GM19238 (cell line): ENCODE measurements around the gene SLX4IP.

ENCODE experiments used
- DNase-seq: peaks from one replicate; pipeline ENCODE4 v3.0.0; 2011; ENCODE audit warnings: low spot score; ENCODE audit not compliant: insufficient read length

SLX4IP gene

GRCh38 chr20:10428008-10428407 is 7.1 kb upstream of the SLX4IP start:
- DNase-seq: no peak

GRCh38 chr20:10429443-10429981 is 5.6 kb upstream of the SLX4IP start:
- no peak for DNase-seq

GRCh38 chr20:10430000-10430466 is 5.1 kb upstream of the SLX4IP start:
- DNase-seq: no peak

- DNase-seq: no peak
These were observed 4.4 kb upstream of the SLX4IP start for GRCh38 chr20:10430704-10431103.

- DNase-seq: no peak
These were observed 3.0 kb upstream of the SLX4IP start for GRCh38 chr20:10432079-10432478.

GRCh38 chr20:10433014-10433622 is 2.0 kb upstream of the SLX4IP start:
- DNase-seq: no peak

GRCh38 chr20:10433623-10434466 is 1.3 kb upstream of the SLX4IP start, which contains the start of gene MKKS:
MKKS (minus strand) TSS chr20:10434222; CDS start chr20:10413514, 20,708 bp downstream.
- DNase-seq: peak; percentile 56

GRCh38 chr20:10434467-10434831 is 656 bp upstream of the SLX4IP start:
- DNase-seq: peak; percentile 48

- DNase-seq: no peak
These were observed 1.1 kb downstream of the SLX4IP start for GRCh38 chr20:10436053-10436699.

GRCh38 chr20:10438217-10438616 is 3.1 kb downstream of the SLX4IP start:
- no peak for DNase-seq

- DNase-seq: no peak
These were observed 8.8 kb downstream of the SLX4IP start for GRCh38 chr20:10443936-10444335.

- no peak for DNase-seq
These were observed 10.7 kb downstream of the SLX4IP start for GRCh38 chr20:10445758-10446157.

- peak; percentile 43 for DNase-seq
These were observed 11.9 kb downstream of the SLX4IP start for GRCh38 chr20:10447028-10447427.

- no peak for DNase-seq
These were observed 13.4 kb downstream of the SLX4IP start for GRCh38 chr20:10448270-10449156.

GRCh38 chr20:10449270-10449669 is 14.2 kb downstream of the SLX4IP start:
- DNase-seq: no peak

- no peak for DNase-seq
These were observed 18.1 kb downstream of the SLX4IP start for GRCh38 chr20:10453241-10453640.

- no peak for DNase-seq
These were observed 19.1 kb downstream of the SLX4IP start for GRCh38 chr20:10454151-10454750.

- DNase-seq: no peak
These were observed 26.4 kb downstream of the SLX4IP start for GRCh38 chr20:10461495-10461894.

GRCh38 chr20:10462516-10462915 is 27.4 kb downstream of the SLX4IP start:
- DNase-seq: no peak

GRCh38 chr20:10463622-10464021 is 28.5 kb downstream of the SLX4IP start:
- DNase-seq: no peak

- DNase-seq: no peak
These were observed 30.0 kb downstream of the SLX4IP start for GRCh38 chr20:10465135-10465534.
